ENCODE data around the gene C22orf15. TPM values are rescaled to one million over a fixed set of nuclear protein-coding genes. Genes with fewer than 3 reads are reported as not detected.

The C22orf15 gene, protein sequence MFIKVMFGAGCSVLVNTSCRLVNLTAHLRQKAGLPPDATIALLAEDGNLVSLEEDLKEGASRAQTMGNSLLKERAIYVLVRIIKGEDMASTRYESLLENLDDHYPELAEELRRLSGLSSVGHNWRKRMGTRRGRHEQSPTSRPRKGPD
- under 1 TPM in 1 of 2 donors, not detected in 1; 0.69 TPM for total RNA-seq

GRCh38 chr22:23762842-23763578 lies at the start of gene C22orf15:
Gene C22orf15 (plus strand): TSS chr22:23762990. CDS start chr22:23763307, 317 bp downstream.

DNA sequence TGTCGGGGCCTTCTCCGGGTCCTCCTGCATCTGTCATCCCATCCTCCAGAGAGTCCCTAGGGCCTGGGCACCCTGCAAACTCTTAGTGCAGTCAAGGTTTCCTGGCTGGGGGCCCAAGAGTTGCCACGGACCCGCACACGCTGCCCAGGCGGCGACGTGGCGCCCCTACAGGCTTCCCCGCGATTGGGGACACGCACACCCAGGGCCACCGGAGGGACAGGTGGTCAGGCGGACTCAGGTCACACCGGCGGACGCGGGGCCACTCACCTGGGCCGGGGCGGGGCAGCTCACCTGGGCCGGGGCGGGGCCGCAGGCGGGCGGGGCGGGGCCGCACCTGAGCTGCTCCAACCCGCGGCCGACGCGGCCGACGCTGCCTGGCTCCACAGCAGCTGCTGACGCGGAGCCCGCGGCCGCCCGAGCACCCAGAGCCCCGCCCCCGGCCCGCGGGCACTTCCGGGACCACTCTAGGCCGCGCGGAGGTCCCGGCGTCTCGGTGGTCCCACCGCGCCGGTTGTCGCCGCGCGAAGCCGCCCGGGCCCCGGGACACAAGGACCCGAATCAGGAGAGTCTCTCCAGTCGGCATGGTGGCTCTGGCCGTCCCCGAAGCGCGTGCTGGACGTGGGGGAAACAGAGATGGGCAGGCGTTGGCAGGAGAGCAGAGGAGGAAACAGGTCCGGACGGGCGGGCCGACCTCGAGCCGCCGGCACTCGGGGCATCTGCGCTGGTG lies 11.9 kb upstream of the C22orf15 start, which contains the start of gene ZNF70:
Gene ZNF70 (minus strand): TSS at position 399 of the 727 bp plus-strand sequence. CDS start 5,972 bp downstream, outside the sequence.

GRCh38 chr22:23754220-23754919 lies 8.4 kb upstream of the C22orf15 start, which contains the start of gene VPREB3:
Gene VPREB3 (minus strand): TSS chr22:23754425. CDS start chr22:23754363, 62 bp downstream.

GRCh38 chr22:23767673-23768548 lies 5.1 kb downstream of the C22orf15 start, which contains the start of gene CHCHD10:
Gene CHCHD10 (minus strand): TSS chr22:23767972. CDS start chr22:23767874, 98 bp downstream.

GRCh38 chr22:23772649-23773473 lies 10.1 kb downstream of the C22orf15 start, which contains the start of gene MMP11:
Gene MMP11 (plus strand): TSS chr22:23772849. CDS start chr22:23772871, 22 bp downstream.

GRCh38 chr22:23786752-23787599 lies 24.2 kb downstream of the C22orf15 start, which contains the start of gene SMARCB1:
Gene SMARCB1 (plus strand): TSS chr22:23786966. CDS start chr22:23787170, 204 bp downstream.

Other genes starting within 250 kb of the C22orf15 start
- gene IGLL1, start 182.7 kb upstream of the C22orf15 start, total RNA-seq, result not detected
- gene DRICH1, start 130.7 kb upstream of the C22orf15 start, total RNA-seq, result not detected
- gene RGL4, start 72.0 kb upstream of the C22orf15 start, total RNA-seq, result under 1 TPM in 1 of 2 donors, not detected in 1; under 0.01 TPM
- gene ZNF70, start 11.9 kb upstream of the C22orf15 start, total RNA-seq, result 1 to 10 TPM; 3.8 to 4.0 TPM
- gene VPREB3, start 8.6 kb upstream of the C22orf15 start, total RNA-seq, result not detected
- 10 to 100 TPM in 1 of 2 donors, 1 to 10 TPM in 1; 2.8 to 12.0 TPM for gene CHCHD10, start 5.0 kb downstream of the C22orf15 start, total RNA-seq
- gene MMP11, start 9.9 kb downstream of the C22orf15 start, total RNA-seq, result 1 to 10 TPM in 1 of 2 donors, under 1 TPM in 1; 1.00 to 2.8 TPM
- gene SMARCB1, start 24.0 kb downstream of the C22orf15 start, total RNA-seq, result 10 to 100 TPM; 44.0 to 52.3 TPM
- gene DERL3, start 76.0 kb downstream of the C22orf15 start, total RNA-seq, result under 1 TPM; under 0.01 to 0.67 TPM
- gene SLC2A11, start 94.9 kb downstream of the C22orf15 start, total RNA-seq, result 1 to 10 TPM; 6.0 to 9.6 TPM
- gene MIF, start 131.4 kb downstream of the C22orf15 start, total RNA-seq, result 100 to 1,000 TPM; 243 to 270 TPM
- 1 to 10 TPM in 1 of 2 donors, under 1 TPM in 1; 0.69 to 2.7 TPM for gene GSTT2B, start 198.2 kb downstream of the C22orf15 start, total RNA-seq
- gene DDTL, start 203.9 kb downstream of the C22orf15 start, total RNA-seq, result 1 to 10 TPM in 1 of 2 donors, under 1 TPM in 1; 0.67 to 1.0 TPM
- 100 to 1,000 TPM; 101 to 125 TPM for gene DDT, start 211.5 kb downstream of the C22orf15 start, total RNA-seq
- gene GSTT2, start 217.1 kb downstream of the C22orf15 start, total RNA-seq, result not detected
- not detected for gene GSTT4, start 242.5 kb downstream of the C22orf15 start, total RNA-seq
- 10 to 100 TPM; 52.7 to 53.3 TPM for gene CABIN1, start 248.3 kb downstream of the C22orf15 start, total RNA-seq